HG03159 (cell line): ENCODE results near the gene FBXW2.
A peak's percentile ranks its signal among the peaks of the same experiment; 100 is the strongest.
"Not testable (repeated sequence)": the region's sequence is repeated elsewhere in the genome, so short reads cannot be mapped to it uniquely, and the experiment has no call there.

Experiments
- ATAC-seq: cut with Tn5 transposase; IDR thresholded peaks from one replicate; pipeline ENCODE4 v1.9.1; 2021; ENCODE audit warnings: mild to moderate bottlenecking, moderate library complexity; ENCODE audit not compliant: unreplicated experiment

The FBXW2 gene

GRCh38 chr9:120779227-120779626 lies 14.0 kb downstream of the FBXW2 start:
- ATAC-seq = no peak

- no peak for ATAC-seq
These were observed 14.5 kb downstream of the FBXW2 start for GRCh38 chr9:120778758-120779157.

- no peak for ATAC-seq
These were observed 16.0 kb downstream of the FBXW2 start for GRCh38 chr9:120777229-120777628.

GRCh38 chr9:120776788-120777187 lies 16.4 kb downstream of the FBXW2 start:
- no peak for ATAC-seq

GRCh38 chr9:120775859-120776258 lies 17.4 kb downstream of the FBXW2 start:
- no peak for ATAC-seq

- no peak for ATAC-seq
These were observed 18.5 kb downstream of the FBXW2 start for GRCh38 chr9:120774719-120775118.

- no peak for ATAC-seq
These were observed 20.0 kb downstream of the FBXW2 start for GRCh38 chr9:120773256-120773655.

- no peak for ATAC-seq
These were observed 22.3 kb downstream of the FBXW2 start for GRCh38 chr9:120770931-120771330.

GRCh38 chr9:120768886-120769285 lies 24.3 kb downstream of the FBXW2 start:
- ATAC-seq = no peak

- no peak for ATAC-seq
These were observed 25.0 kb downstream of the FBXW2 start for GRCh38 chr9:120768247-120768646.

- no peak for ATAC-seq
These were observed 25.8 kb downstream of the FBXW2 start for GRCh38 chr9:120767451-120767850.

GRCh38 chr9:120765910-120766425 lies 27.2 kb downstream of the FBXW2 start:
- no peak for ATAC-seq

- ATAC-seq = no peak
These were observed 28.7 kb downstream of the FBXW2 start for GRCh38 chr9:120764476-120764875.

GRCh38 chr9:120761006-120761405 lies 32.2 kb downstream of the FBXW2 start:
- no peak for ATAC-seq

- no peak for ATAC-seq
These were observed 33.3 kb downstream of the FBXW2 start for GRCh38 chr9:120759755-120760400.

GRCh38 chr9:120758544-120758943 lies 34.7 kb downstream of the FBXW2 start:
- no peak for ATAC-seq

- no peak for ATAC-seq
These were observed 35.9 kb downstream of the FBXW2 start for GRCh38 chr9:120757026-120757913.

GRCh38 chr9:120756531-120756930 lies 36.7 kb downstream of the FBXW2 start:
- ATAC-seq = no peak

- ATAC-seq = no peak
These were observed 37.3 kb downstream of the FBXW2 start for GRCh38 chr9:120755810-120756434.

- ATAC-seq = peak; percentile 80
These were observed 38.2 kb downstream of the FBXW2 start for GRCh38 chr9:120755044-120755443.

- ATAC-seq = no peak
These were observed 42.8 kb downstream of the FBXW2 start for GRCh38 chr9:120750421-120750820.

- not testable (repeated sequence) for ATAC-seq
These were observed 46.9 kb downstream of the FBXW2 start for GRCh38 chr9:120746366-120746765.
